Neural cell (in vitro differentiated cells): Measurements from ENCODE around the gene NELL1. TPM values are rescaled to one million over a fixed set of nuclear protein-coding genes. Genes with fewer than 3 reads are reported as not detected.

Experiments used
- H2AFZ ChIP-seq: fragments of 200-600, 300-800 bp; sonication (generic), shearing (Covaris generic); 2 replicates; pipeline ENCODE4 v1.6.0; 2014; ENCODE audit warnings: low read depth, mild to moderate bottlenecking, antibody characterized with exemption, low read length, moderate library complexity
- H3F3A ChIP-seq: fragments of 200-600 bp; shearing (Covaris generic); 2 replicates; pipeline ENCODE4 v1.6.1; 2016; ENCODE audit warnings: mild to moderate bottlenecking, moderate library complexity, mixed read lengths, antibody characterized with exemption, low read length; ENCODE audit not compliant: insufficient read depth, poor library complexity, severe bottlenecking
- H3K27ac ChIP-seq: fragments of 200-600, 300-800 bp; sonication (generic), shearing (Covaris generic); 2 replicates; pipeline ENCODE4 v1.5.1; 2014; ENCODE audit warnings: mild to moderate bottlenecking, low read length, moderate library complexity
- H3K27me3 ChIP-seq: fragments of 300-800, 200-600 bp; sonication (generic), shearing (Covaris generic); 2 replicates; pipeline ENCODE4 v1.6.0; 2014; ENCODE audit warnings: mild to moderate bottlenecking, low read depth, low read length, moderate library complexity; ENCODE audit not compliant: insufficient read depth
- H3K36me3 ChIP-seq: fragments of 300-800, 200-600 bp; sonication (generic), shearing (Covaris generic); 2 replicates; pipeline ENCODE4 v1.5.1; 2014; ENCODE audit warnings: mild to moderate bottlenecking, antibody characterized with exemption, low read length, moderate library complexity; ENCODE audit not compliant: insufficient read depth
- H3K4me2 ChIP-seq: fragments of 300-800, 200-600 bp; sonication (generic), shearing (Covaris generic); 2 replicates; pipeline ENCODE4 v1.6.0; 2014; ENCODE audit warnings: mild to moderate bottlenecking, low read length
- H3K4me3 ChIP-seq: fragments of 300-800, 200-600 bp; sonication (generic), shearing (Covaris generic); 2 replicates; pipeline ENCODE4 v1.5.1; 2014; ENCODE audit warnings: mild to moderate bottlenecking, low read length, moderate library complexity
- H3K79me2 ChIP-seq: fragments of 200-600 bp; shearing (Covaris generic); replicated peaks from 2 replicates; pipeline ENCODE4 v1.6.0; 2014; ENCODE audit warnings: mild to moderate bottlenecking, low read length, moderate library complexity; ENCODE audit not compliant: insufficient read depth
- H3K9ac ChIP-seq: fragments of 300-800, 200-600 bp; sonication (generic), shearing (Covaris generic); 2 replicates; pipeline ENCODE4 v1.6.1; 2016; ENCODE audit warnings: mild to moderate bottlenecking, low read length, mixed read lengths
- H3K9me2 ChIP-seq: fragments of 200-600 bp; shearing (Covaris generic); 2 replicates; pipeline ENCODE4 v1.6.1; 2016; ENCODE audit warnings: mild to moderate bottlenecking, low read length, mixed read lengths; ENCODE audit not compliant: insufficient read depth
- H3K9me3 ChIP-seq: fragments of 200-600, 300-800 bp; sonication (generic), shearing (Covaris generic); 2 replicates; pipeline ENCODE4 v1.6.1; 2016; ENCODE audit warnings: mild to moderate bottlenecking, mixed run types, low read length, moderate library complexity, mixed read lengths
- H4K20me1 ChIP-seq: fragments of 200-600 bp; shearing (Covaris generic); 2 replicates; pipeline ENCODE4 v1.6.1; 2016; ENCODE audit warnings: mild to moderate bottlenecking, mixed run types; ENCODE audit not compliant: insufficient read depth
- CTCF ChIP-seq: fragments of 450-650 bp; IDR thresholded peaks from 2 replicates; pipeline ENCODE4 v1.5.1; 2014; ENCODE audit warnings: antibody characterized with exemption, mild to moderate bottlenecking, moderate library complexity; ENCODE audit not compliant: poor library complexity, severe bottlenecking
- EP300 ChIP-seq: fragments of 450-650 bp; conservative IDR thresholded peaks from 2 replicates; pipeline ENCODE4 v1.6.1; 2014; ENCODE audit warnings: antibody characterized with exemption, mild to moderate bottlenecking, moderate library complexity; ENCODE audit not compliant: poor library complexity, severe bottlenecking
- EZH2 ChIP-seq: fragments of 200-600, 300-800 bp; shearing (Covaris generic), sonication (generic); IDR thresholded peaks from 2 replicates; pipeline ENCODE4 v1.6.1; 2014; ENCODE audit warnings: antibody characterized with exemption, low read length, borderline replicate concordance, mild to moderate bottlenecking; ENCODE audit not compliant: insufficient read depth, poor library complexity, severe bottlenecking
- MXI1 ChIP-seq: fragments of 450-650 bp; conservative IDR thresholded peaks from 2 replicates; pipeline ENCODE4 v1.6.1; 2014; ENCODE audit warnings: antibody characterized with exemption, mild to moderate bottlenecking; ENCODE audit not compliant: poor library complexity, severe bottlenecking
- POLR2AphosphoS5 ChIP-seq: IDR thresholded peaks from 2 replicates; pipeline ENCODE4 v1.6.1; 2012
- RAD21 ChIP-seq: fragments of 450-650 bp; conservative IDR thresholded peaks from 2 replicates; pipeline ENCODE4 v1.6.1; 2014; ENCODE audit warnings: antibody characterized with exemption, mild to moderate bottlenecking, moderate library complexity
- REST ChIP-seq: IDR thresholded peaks from 2 replicates; pipeline ENCODE4 v1.6.1; 2012; ENCODE audit warnings: borderline replicate concordance
- SMC3 ChIP-seq: fragments of 450-650 bp; conservative IDR thresholded peaks from 2 replicates; pipeline ENCODE4 v1.6.1; 2014; ENCODE audit warnings: antibody characterized with exemption, mild to moderate bottlenecking, moderate library complexity; ENCODE audit not compliant: poor library complexity
- TAF1 ChIP-seq: IDR thresholded peaks from 2 replicates; pipeline ENCODE4 v1.6.1; 2012; ENCODE audit warnings: low read depth
- polyA plus RNA-seq: library from polyadenylated mRNA; depleted of rRNA; stranded (reverse); fragments of >200 nt; gene quantifications from 2 replicates; pipeline ENCODE4 v1.2.3, GENCODE V29; 2014

The NELL1 gene
- polyA plus RNA-seq, 1 donor from 2014 or later = 70.4 TPM

DNA sequence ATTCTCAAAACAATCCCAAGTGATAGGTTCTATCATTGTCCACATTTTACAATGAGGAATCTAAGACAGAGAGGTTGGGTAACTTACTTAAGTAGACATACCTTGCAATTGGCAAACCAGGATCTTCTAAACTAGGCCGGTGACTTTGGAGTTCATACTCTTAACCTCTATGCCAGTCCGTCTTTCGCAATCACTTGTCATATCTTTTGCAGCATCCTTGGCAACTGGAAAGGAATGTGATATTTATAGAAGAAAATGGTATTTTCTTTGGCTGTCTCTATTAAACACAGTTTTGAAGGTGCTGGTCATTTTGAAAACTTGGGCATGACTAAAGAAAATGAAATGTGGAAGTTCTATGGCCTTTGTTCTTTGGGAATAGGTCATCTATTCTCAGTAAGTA, 556.5 kb downstream of the NELL1 start (continued):
- no peak for TF ChIP-seq CTCF
- no peak for TF ChIP-seq SMC3
- TF ChIP-seq POLR2AphosphoS5 = no peak

DNA sequence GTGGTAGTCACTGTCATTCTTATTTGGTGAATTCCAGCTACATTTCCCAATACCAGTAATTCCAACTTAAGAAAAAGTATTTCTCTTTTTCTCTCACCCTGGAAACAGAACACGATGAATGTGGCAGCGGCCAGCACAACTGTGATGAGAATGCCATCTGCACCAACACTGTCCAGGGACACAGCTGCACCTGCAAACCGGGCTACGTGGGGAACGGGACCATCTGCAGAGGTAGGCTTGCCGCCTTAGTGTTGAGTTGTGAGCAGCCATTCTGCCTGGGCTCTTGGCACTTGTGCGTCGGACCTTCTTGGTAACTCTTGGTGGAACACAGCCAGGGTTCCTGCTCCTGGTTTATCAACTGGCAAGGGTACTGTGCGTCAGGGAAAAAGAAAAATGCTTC, 559.8 kb downstream of the NELL1 start:
- Histone ChIP-seq H4K20me1 (no peaks in the 10 kb centered on the region), H3K4me3 (no peak overlapping the region), H3K9ac (no peak overlapping the region), H3F3A (no peaks in the 10 kb centered on the region), H2AFZ (no peak overlapping the region), H3K79me2 (no peaks in the 10 kb centered on the region), H3K27ac (no peak overlapping the region), H3K27me3 (no peaks in the 10 kb centered on the region), H3K4me2 (no peak overlapping the region), H3K36me3 (no peaks in the 10 kb centered on the region), H3K9me3 (no peaks in the 10 kb centered on the region), H3K9me2 (no peaks in the 10 kb centered on the region)
- TF ChIP-seq CTCF (no peak), EZH2 (no peak), MXI1 (no peak), TAF1 (no peak), EP300 (no peak), SMC3 (no peak), REST (no peak), RAD21 (no peak), POLR2AphosphoS5 (no peak)

DNA sequence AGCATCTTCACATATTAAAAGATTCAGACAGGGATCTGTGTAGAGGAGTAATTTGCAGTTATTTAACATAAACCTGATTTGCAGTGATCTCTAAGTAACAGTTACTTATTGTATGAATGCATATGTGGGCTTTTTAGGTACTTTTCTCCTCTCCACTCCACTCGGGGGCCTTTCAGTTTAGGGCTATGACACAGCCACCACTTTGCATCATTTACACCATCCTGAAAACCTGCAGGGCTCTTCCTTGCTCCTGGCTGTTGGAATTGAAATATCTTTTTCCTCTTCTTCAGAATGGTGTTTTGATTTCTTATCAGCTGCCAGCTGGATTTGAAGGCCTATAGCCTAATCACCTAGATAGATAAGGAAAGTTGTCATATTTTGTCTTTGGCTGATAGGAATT, 580.8 kb downstream of the NELL1 start:
- Histone ChIP-seq H3K9me2 (no peaks in the 10 kb centered on the region), H4K20me1 (no peaks in the 10 kb centered on the region), H3F3A (no peaks in the 10 kb centered on the region), H3K4me3 (no peak overlapping the region), H3K79me2 (no peaks in the 10 kb centered on the region), H3K27ac (no peak overlapping the region), H3K4me2 (no peak overlapping the region), H2AFZ (no peak overlapping the region), H3K36me3 (no peaks in the 10 kb centered on the region), H3K9me3 (no peaks in the 10 kb centered on the region), H3K9ac (no peak overlapping the region), H3K27me3 (no peaks in the 10 kb centered on the region)
- no peak for TF ChIP-seq CTCF
- TF ChIP-seq TAF1 = no peak
- TF ChIP-seq REST = no peak
- no peak for TF ChIP-seq RAD21
- TF ChIP-seq SMC3 = no peak
- TF ChIP-seq MXI1 = no peak
- TF ChIP-seq EP300 = no peak
- no peak for TF ChIP-seq EZH2
- TF ChIP-seq POLR2AphosphoS5 = no peak
